ENCODE data around the gene TUBE1.

GRCh38 chr6:112021691-112022310 is 65.5 kb downstream of the TUBE1 start:
- TF ChIP-seq CTCF (IDR thresholded peaks at IDR 0.05) (no peak), POLR2A (IDR thresholded peaks at IDR 0.05) (no peak), EP300 (IDR thresholded peaks at IDR 0.05) (no peak), POLR2AphosphoS5 (IDR thresholded peaks at IDR 0.05) (no peak)
